Activated naive CD4-positive, alpha-beta T cell (primary cell): ENCODE measurements around the gene TP53BP1.
"Not testable (repeated sequence)": the region's sequence is repeated elsewhere in the genome, so short reads cannot be mapped to it uniquely, and the experiment has no call there.

Experiments used
- DNase-seq, 4 experiments: peaks; one replicate each; lab custom pipeline; 2025; lab: John Stamatoyannopoulos, UW

The TP53BP1 gene

GRCh38 chr15:43420435-43420834 is 72.5 kb downstream of the TP53BP1 start:
- no peak for DNase-seq

GRCh38 chr15:43414196-43414595 is 78.8 kb downstream of the TP53BP1 start:
- DNase-seq = no peak

- no peak for DNase-seq
Measured at GRCh38 chr15:43412096-43412495, 80.9 kb downstream of the TP53BP1 start.

- DNase-seq = no peak
Measured at GRCh38 chr15:43410572-43411214, 82.3 kb downstream of the TP53BP1 start.

GRCh38 chr15:43408789-43409188 is 84.2 kb downstream of the TP53BP1 start:
- no peak for DNase-seq

GRCh38 chr15:43406808-43407207 is 86.1 kb downstream of the TP53BP1 start:
- DNase-seq = no peak

GRCh38 chr15:43406189-43406588 is 86.8 kb downstream of the TP53BP1 start:
- DNase-seq = no peak

- DNase-seq = no peak
Measured at GRCh38 chr15:43404130-43404529, 88.8 kb downstream of the TP53BP1 start.

- no peak for DNase-seq
Measured at GRCh38 chr15:43403616-43404015, 89.3 kb downstream of the TP53BP1 start.

GRCh38 chr15:43402255-43402654 is 90.7 kb downstream of the TP53BP1 start:
- no peak for DNase-seq

GRCh38 chr15:43393592-43393991 is 99.4 kb downstream of the TP53BP1 start:
- DNase-seq = not testable (repeated sequence)

- DNase-seq = no peak
Measured at GRCh38 chr15:43390723-43391122, 102.2 kb downstream of the TP53BP1 start.

- no peak for DNase-seq
Measured at GRCh38 chr15:43383070-43383469, 109.9 kb downstream of the TP53BP1 start.

- no peak for DNase-seq
Measured at GRCh38 chr15:43382310-43382709, 110.6 kb downstream of the TP53BP1 start.

- no peak for DNase-seq
Measured at GRCh38 chr15:43378601-43379000, 114.4 kb downstream of the TP53BP1 start.

GRCh38 chr15:43376017-43376705 is 116.8 kb downstream of the TP53BP1 start:
- DNase-seq = peak in 1 of 4 experiments; percentile 1

- peak; percentile 29 to 60 (median 48) for DNase-seq
Measured at GRCh38 chr15:43370975-43371974, 121.7 kb downstream of the TP53BP1 start, which contains the start of the genes TUBGCP4 and ZSCAN29. TUBGCP4 (plus strand) TSS chr15:43371101; CDS start chr15:43371355, 254 bp downstream. ZSCAN29 (minus strand) TSS chr15:43371043; CDS start chr15:43369913, 1,130 bp downstream.

- DNase-seq = no peak
Measured at GRCh38 chr15:43370310-43370974, 122.5 kb downstream of the TP53BP1 start.

- DNase-seq = no peak
Measured at GRCh38 chr15:43361313-43361903, 131.5 kb downstream of the TP53BP1 start.

- no peak for DNase-seq
Measured at GRCh38 chr15:43360821-43361220, 132.1 kb downstream of the TP53BP1 start.
